Measurements from ENCODE around the gene LYPD3.

DNA sequence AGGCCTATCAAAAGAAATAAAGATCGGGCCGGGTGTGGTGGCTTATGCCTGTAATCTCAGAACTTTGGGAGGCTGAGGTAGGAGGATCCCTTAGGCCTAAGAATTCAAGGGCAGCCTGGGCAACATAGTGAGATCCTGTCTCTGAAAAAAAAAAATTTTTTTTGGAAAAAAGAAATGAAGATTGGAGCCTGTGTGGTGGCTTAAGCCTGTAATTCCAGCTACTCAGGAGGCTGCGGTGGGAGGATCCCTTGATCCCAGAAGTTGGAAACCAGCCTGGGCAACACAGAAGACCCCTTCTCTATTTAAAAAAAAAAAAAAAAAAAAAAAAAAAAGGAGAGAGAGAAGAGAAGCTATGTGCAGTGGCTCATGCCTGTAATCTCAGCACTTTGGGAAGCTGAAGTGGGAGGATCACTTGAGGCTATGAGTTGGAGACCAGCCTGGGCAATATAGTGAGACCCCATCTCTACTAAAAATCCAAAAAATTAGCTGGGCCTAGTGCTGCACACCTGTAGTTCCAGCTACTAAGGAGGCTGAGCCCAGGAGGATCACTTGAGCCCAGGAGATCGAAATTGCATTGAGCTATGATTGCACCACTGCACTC lies 14.7 kb upstream of the LYPD3 start:
- no peak for TF ChIP-seq POLR2A (IDR thresholded peaks at IDR 0.05)
- TF ChIP-seq, protein P1, sequence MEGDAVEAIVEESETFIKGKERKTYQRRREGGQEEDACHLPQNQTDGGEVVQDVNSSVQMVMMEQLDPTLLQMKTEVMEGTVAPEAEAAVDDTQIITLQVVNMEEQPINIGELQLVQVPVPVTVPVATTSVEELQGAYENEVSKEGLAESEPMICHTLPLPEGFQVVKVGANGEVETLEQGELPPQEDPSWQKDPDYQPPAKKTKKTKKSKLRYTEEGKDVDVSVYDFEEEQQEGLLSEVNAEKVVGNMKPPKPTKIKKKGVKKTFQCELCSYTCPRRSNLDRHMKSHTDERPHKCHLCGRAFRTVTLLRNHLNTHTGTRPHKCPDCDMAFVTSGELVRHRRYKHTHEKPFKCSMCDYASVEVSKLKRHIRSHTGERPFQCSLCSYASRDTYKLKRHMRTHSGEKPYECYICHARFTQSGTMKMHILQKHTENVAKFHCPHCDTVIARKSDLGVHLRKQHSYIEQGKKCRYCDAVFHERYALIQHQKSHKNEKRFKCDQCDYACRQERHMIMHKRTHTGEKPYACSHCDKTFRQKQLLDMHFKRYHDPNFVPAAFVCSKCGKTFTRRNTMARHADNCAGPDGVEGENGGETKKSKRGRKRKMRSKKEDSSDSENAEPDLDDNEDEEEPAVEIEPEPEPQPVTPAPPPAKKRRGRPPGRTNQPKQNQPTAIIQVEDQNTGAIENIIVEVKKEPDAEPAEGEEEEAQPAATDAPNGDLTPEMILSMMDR (IDR thresholded peaks at IDR 0.05): no peak
